OCI-M1 (cell line): Measurements from ENCODE around the gene PIEZO1.

Source experiments
- DNase-seq: peaks from one replicate; lab custom pipeline; 2025; lab: John Stamatoyannopoulos, UW

Gene PIEZO1

DNA sequence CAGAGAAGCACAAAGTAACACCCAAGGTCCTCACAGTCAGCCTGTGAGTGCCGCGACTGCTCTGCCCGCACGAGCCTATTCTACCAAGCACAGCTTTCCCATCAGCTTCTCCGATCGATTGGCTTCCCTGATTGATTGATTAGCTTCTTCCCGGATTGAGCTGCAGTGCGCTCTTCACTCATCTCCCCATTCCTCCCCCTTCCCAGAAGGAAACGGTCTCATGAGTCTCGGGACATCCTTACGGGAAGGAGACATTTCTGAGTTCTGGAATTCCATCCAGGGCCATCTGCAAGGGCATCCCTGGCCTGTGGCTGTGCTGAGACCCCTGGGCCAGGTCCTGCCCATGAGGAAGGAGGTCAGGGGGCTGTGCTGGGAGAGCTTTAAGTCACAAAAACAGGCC, 18.0 kb downstream of the PIEZO1 start:
- no peak for DNase-seq

DNA sequence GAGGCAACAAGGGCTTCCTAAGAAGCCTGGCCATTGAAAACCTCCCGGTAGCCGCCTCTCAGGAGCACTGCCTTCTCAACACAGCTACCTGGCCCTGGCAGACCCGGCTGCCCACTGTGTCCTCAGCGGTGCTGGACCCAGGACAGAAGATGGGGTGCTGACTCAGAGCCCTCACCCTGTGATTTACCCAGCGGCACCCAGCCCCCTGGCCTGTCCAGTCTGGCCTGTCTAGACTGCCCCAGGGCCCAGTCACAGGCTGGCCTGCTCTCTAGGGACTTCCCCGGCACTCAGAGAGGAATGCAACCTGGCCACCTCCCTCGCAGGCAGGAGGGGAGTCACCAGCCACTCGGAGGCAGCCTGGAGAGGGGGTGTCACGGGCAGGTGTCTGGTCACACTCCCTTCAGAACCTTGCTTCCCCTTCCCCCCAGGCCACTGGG, 20.1 kb downstream of the PIEZO1 start:
- no peak for DNase-seq

DNA sequence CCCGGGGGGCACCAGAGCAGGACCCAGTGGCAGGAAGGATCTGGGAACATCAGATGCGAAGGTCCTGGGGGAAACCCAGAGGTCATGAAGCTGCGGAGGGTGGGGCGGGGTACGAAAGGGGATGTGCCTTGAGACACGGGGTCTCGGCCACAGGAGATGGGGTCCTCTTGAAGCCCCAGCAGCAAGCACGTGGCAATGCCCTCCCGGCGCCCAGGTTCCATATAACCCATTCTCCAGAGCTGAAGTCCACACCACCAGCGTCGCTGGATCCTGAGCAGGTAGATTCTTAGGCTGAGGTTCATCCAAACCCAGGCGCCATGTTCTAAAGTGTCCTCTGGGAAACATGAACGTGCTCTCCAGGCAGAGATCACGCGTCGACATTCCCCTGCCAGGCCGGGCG, 20.9 kb downstream of the PIEZO1 start:
- DNase-seq = no peak

DNA sequence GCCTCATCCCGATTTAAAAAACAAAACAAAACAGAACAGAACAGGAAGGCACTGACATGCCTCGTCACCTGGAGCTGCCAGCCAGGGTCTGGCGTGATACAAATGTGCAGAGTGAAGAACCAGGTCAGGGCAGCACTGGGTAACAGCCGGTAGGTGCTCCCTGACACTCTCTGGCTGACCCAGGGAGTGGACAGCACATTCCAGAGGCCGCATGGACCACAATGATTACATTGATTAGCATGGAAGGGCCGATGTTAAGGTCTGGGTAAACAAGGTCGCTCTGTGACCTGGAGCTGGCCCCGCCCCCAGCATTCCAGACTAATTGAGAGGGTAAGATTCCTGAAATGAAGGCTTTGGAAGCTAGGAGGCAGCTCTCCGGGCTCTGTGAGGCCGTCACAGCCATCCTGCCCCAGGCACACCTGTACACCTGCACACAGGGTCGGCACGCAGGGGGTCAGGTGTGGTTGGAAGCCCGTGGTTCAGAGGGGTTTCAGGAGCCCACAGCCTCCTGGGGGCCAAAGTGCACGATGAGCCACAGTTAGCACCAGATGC, 21.4 kb downstream of the PIEZO1 start:
- no peak for DNase-seq

DNA sequence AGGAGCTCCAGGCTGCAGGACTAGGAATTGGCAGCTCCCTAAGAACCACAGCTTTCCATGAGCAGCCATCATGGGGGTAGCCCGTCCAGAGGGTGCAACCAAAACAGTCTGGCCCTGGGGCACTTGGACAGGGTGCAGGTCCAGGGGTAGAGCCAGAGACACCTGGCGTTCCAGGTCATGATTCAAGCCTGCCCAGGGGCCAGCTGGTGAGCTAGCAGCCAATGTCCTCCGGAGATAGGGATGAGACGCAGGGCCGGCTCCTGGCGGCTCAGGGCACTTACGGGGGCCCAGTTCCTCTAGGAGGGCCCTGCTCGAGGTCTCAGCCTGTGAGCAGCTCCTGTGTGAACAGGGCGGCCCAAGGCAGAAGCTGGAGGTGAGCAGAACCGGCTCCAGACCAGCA, 22.1 kb downstream of the PIEZO1 start:
- no peak for DNase-seq

DNA sequence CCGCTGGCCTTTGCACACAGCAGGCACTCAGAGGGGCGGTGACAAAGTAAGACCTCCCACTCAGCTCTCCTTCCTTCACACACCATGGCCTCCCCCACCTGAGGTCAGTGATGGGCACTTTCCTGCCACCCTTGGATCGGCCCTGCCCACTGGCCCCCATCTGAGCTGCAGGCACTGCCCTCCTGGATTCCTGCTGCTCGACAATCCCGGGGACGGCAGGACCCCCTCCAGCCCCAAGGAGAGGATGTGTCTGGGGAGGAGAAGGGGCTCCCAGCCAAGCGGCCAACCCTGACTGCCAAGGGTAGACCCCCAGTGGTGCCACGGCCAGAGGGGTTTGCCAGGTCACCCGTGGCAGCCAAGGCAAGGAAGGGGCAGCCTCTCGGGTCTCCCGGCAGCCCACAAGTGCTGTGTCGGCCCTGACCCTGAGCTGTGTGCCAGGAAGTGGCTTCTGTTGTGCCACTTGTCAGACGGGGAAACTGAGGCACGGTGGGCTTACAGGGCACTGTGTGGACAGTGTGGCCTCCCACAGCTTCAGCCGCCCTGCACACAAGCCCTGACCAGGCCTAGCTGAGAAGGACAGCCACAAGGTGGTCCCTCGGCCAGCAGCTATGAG, 22.7 kb downstream of the PIEZO1 start:
- DNase-seq = no peak

DNA sequence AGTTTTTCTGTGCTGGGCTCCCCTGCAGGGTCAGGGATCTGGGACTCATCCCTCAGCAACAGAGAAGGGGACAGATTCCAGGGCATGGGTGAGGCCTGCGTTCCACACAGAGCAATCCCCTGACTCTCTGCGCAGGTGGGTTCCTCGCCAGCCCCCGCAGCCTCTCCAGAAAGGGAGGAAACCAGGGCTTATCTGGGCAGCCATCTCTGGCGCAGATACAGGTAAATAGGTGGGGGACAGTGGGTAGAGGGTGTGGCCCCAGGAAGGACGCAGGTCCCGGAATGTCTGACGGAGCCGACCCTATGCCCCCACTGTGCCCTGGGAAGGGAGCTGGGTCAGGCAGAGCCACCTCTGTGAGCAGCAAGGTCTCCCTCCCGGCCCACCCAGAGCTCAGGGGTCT, 23.2 kb downstream of the PIEZO1 start:
- no peak for DNase-seq

DNA sequence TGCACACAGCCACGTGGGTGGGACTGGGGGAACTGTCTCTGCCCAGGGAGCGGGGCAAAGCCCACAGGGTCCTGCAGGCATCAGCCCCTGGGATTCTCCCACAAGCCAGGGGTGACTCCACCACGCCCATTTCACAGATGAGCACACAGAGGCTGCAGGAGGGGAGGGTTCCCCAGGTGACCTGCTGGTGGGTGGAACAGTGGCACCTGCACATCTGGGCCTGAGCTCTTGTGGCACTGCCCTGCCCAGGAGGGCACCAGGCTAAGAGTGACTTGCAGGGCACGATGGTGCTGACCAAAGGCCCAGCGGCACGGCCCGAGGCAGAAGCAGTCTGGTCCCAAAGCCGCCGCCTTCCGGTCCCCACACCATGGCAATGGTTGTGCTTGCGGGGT, 23.9 kb downstream of the PIEZO1 start:
- no peak for DNase-seq

DNA sequence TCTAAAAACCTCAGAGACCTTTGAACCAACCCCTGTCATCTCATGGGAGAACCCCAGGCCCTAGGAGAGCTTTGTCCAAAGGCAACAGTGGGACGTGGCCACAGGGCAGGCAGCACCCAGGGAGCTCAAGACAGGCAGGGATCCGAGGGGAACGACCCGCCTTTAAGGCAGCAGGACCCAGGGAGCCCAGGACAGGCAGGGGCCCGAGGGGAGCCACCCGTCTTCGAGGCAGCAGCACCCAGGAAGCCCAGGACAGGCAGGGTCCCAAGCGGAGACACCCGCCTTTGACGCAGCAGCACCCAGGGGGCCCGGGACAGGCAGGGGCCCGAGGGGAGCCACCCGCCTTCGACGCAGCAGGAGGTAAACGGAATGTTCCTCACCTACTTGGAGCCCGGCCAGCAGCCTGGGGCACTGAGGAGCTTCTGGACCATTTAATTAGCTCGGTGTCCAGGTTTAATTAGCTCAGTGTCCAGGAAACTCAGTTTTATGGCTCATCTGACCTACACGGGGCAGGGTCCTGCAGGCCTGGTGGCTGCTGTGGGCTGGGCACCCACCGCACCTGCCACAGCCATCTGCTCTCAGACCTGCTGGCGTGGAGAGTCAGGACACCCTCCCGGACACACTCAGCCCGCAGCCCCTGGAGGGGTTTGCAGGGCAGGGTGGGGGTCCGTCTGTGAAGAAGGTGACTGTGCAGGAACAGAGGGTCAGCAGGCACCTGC, 24.4 kb downstream of the PIEZO1 start:
- DNase-seq = no peak

DNA sequence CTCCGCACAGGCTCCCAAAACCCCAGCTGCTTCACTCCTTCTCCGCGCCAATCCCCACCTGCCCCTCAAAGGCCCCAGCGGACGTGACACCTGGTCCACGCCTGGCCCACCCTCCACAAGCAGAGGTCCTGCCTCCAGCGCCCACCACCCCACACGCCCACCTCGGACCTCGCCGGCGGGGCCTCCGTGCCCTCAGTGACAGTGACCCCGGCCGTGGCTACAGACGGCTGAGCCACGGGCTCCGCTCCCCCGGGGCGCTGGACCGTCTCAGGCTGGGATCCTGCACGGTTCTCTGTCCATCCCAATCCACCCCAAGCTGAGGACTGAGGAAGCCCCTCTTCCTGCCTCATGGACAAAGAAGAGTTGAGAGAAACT, 25.1 kb downstream of the PIEZO1 start:
- DNase-seq = no peak

DNA sequence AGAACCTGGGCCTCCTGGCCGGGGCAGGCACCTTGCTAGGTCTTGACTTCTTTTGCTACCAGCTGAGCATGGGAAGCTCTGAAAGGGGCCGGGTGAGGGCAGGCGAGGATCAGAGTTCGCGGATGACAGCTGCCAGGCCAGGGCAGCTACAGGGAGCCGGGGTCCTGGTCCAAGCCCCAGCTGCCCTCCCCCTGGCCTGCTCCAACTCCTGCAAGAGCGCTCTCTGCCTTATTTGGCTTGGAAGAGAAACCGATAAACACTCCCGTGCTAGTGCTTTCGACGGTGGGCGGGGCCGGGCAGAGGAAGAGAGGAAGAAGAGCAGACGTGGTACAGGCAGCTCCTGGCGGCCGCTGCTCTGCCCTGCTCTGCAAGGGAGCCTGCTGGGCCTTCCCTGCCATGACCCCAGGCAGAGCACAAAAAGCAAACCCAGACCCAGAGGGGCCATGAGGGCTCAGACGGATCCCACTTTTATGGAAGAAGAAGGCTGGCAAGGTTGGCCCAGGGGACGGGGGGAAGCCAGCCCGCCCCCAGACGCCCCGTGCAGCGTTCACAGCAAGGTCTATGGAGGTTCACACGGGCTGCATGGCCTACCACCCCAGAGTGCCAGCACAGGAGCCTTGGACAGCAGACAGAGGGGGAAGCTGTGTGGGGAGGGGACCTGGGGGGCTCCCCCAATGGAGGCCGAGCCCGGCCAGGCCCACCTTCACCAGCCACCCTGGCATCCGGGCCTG, 25.6 kb downstream of the PIEZO1 start:
- no peak for DNase-seq

DNA sequence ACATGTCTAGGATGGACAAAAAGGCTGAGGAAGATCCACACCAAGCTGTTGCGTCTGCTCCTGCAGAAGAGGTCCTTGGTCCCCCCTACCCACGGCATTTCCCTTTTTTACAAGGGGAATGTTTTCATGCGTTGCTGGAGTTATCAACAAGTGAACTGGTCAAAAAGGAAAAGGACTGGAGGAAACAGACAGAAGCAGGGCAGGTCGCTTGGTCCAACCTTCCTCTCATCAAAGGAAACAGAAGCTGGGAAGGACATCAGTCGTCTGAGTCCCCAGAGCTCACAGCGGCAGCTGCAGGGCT, 26.1 kb downstream of the PIEZO1 start:
- DNase-seq = no peak

DNA sequence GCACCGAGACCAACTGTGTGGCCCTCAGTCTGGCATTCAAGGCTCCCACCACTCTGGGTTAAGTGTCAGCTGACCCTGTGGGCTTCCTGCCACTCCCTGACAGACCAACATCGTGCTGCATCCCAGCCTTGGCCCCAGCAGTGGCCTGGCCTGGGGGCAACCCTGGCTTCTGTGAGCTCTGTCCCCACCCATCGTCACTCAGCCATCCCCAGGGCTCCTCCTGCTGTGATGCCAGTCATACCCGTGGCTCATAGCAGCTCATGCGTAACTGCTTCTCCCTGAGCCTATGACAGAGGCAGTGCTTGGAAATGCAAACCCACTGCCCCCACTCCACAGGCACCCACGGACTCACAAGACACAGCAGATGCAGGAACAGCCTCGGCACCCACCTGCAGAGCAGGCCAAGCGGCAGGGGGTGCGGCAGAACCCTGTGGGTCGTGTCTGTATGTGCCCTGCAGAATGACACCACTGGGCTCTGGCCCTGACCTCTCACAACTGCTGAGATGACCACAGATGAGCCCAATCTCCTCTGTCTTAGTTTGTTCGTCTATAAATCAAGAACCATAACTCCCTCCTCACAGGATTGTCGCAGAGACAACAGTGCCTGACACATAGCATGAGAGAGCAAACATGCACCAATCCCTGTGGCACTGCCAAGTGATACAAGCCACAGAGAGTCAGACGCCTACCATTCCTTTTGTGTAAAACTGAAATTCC, 26.6 kb downstream of the PIEZO1 start:
- no peak for DNase-seq

DNA sequence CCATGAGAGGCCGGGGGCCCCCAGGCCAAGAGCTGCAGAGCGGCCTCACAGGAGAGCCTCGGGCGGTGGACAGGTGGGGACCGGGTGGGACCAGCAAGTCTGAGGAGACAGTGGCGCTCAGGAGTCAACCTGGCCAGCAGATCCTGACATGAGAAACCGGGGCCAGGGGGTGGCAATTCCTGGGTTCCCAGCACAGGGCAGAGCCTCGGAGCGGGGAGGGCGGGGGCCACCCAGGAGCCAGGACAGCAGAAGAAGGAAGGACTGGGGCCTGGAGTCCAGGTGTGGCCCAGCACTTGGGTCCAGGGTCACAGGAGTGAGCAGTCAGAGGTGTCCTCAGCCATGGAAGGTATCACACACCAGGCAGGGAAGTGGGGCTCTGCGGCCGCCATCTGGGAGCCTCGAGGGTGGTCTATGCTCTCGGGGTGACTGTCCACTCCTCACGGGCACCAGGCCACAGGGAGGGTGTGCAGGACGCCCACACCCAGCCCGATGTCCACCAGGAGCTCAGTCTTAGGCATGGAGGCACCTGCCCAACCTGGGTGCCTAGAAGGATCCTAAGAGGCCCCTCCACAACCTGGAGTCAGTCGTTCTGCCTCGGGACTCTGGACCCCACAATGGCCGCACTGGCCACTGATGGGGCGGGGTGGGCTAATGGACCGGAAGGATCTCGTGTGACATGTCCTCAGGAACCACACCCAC, 29.1 kb downstream of the PIEZO1 start:
- DNase-seq = no peak

DNA sequence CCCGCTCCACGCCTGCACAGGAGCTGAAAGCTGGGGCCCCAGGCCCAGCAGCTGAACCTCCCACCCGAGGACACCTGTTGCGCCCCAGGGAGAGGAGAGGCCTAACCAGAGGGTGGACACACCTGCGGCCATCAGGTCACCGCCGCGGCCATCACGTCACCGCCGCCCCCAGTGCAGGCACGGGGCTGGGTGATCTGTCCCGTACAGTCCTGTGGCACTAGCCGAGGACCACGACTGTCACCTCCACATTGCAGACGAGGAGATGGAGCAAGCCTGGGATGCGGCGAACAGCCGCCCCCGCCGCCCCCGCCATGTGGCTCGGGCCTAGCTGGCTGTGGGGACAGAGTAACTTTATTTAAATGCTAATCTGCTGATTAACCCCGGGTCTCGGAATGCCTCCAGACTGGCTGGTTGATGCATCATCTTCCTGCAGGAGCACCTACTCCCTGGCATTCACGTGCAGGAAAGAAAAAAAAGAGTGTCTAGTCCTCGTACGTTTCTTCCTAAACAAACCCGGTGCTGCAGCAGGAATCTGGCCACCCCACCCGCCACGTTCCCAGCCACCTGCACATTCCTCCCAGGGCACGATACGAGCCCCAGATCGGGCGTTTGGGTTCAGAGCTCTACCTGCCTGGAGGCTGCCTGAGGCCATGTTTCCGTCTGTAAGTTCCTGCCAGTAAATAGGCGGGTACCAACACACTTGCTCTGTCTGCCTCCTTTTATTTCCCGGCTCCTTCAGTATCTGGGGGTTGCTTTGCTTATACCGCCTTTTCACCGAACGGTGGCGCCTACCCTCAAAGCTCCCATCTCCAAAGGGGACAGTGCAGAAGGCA, 29.9 kb downstream of the PIEZO1 start:
- DNase-seq = no peak

DNA sequence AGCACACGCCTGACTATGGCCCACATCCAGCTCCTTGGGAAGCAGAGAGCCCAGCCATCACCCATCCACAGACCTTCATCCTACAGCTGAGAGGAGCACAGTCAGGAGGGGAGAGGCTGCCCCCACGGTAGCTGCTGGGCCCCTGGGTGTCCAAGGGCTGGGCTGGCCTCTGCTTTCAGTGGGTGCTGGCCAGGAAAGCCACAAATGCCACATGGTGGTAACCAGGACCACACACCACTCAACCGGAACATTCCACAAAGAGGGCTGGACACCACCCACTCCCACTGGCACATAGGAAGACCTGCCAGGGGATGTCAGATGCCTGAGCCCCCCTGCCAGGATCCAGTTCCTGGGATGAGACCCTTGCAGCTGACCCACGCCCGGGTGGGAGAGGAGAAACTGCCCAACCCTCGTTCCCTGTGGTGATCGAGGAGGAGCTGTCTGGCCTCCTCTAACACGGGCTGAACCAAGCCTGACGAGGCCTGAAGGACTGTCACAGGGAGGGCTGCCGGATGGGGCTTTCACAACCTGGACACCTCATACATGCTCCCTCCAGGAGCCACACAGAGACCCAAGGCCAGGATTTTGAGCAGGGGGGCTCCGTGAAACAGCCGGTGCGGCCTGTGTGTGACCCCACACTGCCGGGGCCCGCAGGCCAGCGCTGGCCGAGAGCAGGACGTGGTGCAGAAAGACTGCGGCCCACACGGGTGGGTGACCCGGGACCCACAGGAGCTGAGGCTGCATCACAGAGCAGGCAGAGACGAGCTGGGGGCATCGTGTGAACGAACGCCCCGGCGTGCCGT, 30.7 kb downstream of the PIEZO1 start:
- DNase-seq = no peak

DNA sequence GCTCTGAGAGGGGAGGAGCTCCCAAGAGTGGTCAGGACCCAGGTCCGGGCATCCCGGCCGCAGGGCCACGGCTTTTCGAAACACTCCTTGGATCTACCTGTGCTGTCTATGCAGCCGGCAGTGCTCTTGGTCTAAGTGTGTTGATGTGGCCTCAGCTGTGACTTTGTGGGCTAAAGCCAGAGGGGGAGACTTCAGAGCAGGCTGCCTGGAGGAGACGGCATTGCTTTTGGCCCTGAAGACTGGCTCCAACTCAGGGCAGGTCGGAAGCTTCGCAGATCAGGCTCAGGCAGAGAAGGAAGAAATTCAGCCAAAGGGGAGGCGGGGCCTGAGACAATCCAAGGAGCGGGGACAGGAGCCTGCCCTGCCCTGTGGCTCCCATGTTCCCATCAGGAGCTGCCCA, 31.4 kb downstream of the PIEZO1 start:
- DNase-seq = no peak

DNA sequence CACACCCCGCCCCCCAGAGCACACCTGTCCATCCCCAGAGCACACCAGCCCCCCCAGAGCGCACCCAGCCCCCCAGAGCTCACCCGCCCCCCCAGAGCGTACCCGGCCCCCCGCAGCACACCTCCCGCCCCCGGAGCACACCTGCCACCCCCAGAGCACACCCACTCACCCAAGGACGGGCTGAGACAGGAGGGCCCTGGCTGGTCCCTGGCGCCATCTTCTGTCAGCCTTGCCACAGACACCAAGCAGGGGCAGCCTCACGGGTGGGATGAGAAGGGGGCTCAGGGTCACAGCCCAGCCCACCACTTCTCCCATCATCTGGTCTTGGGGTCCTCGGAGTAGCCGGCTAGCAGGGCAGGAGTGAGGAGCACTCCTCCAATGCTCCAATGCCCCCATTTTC, 31.8 kb downstream of the PIEZO1 start:
- no peak for DNase-seq

DNA sequence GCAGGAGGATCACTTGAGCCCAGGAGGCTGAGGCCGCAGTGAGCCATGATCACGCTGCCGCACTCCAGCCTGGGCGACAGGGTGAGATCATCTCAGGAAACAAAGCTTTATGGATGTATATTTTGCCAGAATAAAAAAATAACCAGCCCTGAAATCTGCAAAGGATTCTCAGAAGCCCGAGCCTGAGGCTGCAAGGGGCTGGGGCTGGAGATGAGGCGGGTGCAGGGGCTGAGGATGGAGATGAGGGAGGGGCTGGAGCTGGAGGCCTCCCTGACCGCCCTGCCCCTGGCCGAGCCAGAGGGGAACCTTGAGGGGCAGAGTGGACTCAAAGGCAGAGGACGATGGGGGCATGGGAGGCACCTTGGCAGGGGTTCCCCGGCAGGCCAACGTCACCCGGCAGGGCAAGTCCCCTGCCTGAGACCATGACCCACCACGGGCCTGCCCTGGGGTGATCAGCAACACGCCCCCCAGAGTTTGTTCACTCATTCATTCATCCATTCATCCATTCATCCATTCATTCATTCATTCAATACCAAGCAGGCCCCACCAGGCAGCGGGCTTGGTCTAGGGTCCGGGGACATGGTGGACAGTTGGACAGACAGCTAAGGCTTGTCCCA, 32.5 kb downstream of the PIEZO1 start:
- no peak for DNase-seq

DNA sequence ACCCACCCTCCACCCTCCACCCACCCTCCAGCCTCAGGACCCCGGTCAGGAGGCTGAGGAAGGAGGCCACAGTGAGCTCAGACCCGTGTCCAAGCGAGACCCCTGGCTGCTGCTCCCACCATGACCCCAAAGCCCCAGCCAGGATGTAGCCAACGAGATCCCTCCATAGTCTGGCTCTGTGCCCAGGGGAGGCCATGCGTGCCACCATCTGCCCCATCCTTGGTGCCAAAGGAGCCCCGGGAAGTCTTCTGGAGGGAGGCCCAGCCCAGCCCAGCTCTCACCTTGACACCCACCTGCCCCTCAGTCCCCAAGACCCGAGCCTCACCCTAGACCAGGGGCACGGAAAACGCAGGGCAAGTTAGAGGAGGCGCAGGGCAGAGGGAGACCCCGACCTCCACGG, 34.2 kb downstream of the PIEZO1 start:
- no peak for DNase-seq
